ENCODE measurements around the gene MYD88.

DNA sequence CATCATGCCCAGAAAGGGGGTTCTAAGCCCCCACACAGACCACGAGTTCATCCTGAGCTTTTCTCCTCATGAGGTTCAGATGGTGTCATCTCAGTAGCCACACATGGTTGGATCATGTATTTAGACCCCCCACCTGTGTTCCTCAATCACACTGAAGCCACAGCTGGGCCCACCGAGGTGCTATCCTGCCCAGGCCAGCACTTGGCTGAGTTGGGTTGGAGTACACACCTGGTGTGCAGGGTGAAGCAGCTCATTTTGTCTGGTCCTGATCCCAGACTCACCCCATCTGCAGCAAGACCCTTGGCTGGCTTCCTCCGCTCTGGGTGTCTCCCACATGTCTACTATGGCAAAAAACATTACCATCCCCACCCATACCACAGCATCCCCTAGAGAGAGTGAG is 43.5 kb upstream of the MYD88 start:
- TF ChIP-seq, protein P1, sequence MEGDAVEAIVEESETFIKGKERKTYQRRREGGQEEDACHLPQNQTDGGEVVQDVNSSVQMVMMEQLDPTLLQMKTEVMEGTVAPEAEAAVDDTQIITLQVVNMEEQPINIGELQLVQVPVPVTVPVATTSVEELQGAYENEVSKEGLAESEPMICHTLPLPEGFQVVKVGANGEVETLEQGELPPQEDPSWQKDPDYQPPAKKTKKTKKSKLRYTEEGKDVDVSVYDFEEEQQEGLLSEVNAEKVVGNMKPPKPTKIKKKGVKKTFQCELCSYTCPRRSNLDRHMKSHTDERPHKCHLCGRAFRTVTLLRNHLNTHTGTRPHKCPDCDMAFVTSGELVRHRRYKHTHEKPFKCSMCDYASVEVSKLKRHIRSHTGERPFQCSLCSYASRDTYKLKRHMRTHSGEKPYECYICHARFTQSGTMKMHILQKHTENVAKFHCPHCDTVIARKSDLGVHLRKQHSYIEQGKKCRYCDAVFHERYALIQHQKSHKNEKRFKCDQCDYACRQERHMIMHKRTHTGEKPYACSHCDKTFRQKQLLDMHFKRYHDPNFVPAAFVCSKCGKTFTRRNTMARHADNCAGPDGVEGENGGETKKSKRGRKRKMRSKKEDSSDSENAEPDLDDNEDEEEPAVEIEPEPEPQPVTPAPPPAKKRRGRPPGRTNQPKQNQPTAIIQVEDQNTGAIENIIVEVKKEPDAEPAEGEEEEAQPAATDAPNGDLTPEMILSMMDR (optimal IDR thresholded peaks at IDR 0.05 in 1 of 3, IDR thresholded peaks at IDR 0.05 in 1 of 3, conservative IDR thresholded peaks at IDR 0.05 in 1 of 3; ENCODE audit: extremely low read depth in 1 of 3, insufficient read depth in 2 of 3, low read length in 3 of 3): no peak
- no peak for TF ChIP-seq EZH2 (IDR thresholded peaks at IDR 0.05; ENCODE audit: low read length)
